NCI-H2196 (cell line): ENCODE measurements around the gene GOLPH3L.
"Not testable (repeated sequence)": the region's sequence is repeated elsewhere in the genome, so short reads cannot be mapped to it uniquely, and the experiment has no call there.

ENCODE experiments used
- DNase-seq: peaks from one replicate; lab custom pipeline; 2025; ENCODE audit not compliant: unreplicated experiment; lab: John Stamatoyannopoulos, UW

The GOLPH3L gene

GRCh38 chr1:150660584-150660983 lies 36.4 kb downstream of the GOLPH3L start:
- DNase-seq = no peak

GRCh38 chr1:150657064-150657463 lies 39.9 kb downstream of the GOLPH3L start:
- DNase-seq = not testable (repeated sequence)

- DNase-seq = not testable (repeated sequence)
Observed at GRCh38 chr1:150654635-150655034, 42.3 kb downstream of the GOLPH3L start.

GRCh38 chr1:150650193-150650592 lies 46.8 kb downstream of the GOLPH3L start:
- peak; percentile 54 for DNase-seq

GRCh38 chr1:150649441-150650075 lies 47.4 kb downstream of the GOLPH3L start:
- DNase-seq = no peak

- no peak for DNase-seq
Observed at GRCh38 chr1:150642296-150642695, 54.7 kb downstream of the GOLPH3L start.

GRCh38 chr1:150641126-150641815 lies 55.7 kb downstream of the GOLPH3L start:
- DNase-seq = not testable (repeated sequence)

GRCh38 chr1:150638430-150638829 lies 58.5 kb downstream of the GOLPH3L start:
- peak; percentile 61 for DNase-seq

GRCh38 chr1:150634839-150635622 lies 61.9 kb downstream of the GOLPH3L start:
- DNase-seq = not testable (repeated sequence)

GRCh38 chr1:150629115-150629928 lies 67.6 kb downstream of the GOLPH3L start, which contains the start of gene ENSA:
TSS of gene ENSA (minus strand) at chr1:150629612. CDS start at chr1:150629470, 142 bp downstream.
- peak; percentile 98 for DNase-seq

- no peak for DNase-seq
Observed at GRCh38 chr1:150628766-150629114, 68.2 kb downstream of the GOLPH3L start.

GRCh38 chr1:150627826-150628410 lies 69.0 kb downstream of the GOLPH3L start:
- no peak for DNase-seq

GRCh38 chr1:150626150-150626549 lies 70.8 kb downstream of the GOLPH3L start:
- DNase-seq = no peak

GRCh38 chr1:150624546-150624945 lies 72.4 kb downstream of the GOLPH3L start:
- not testable (repeated sequence) for DNase-seq

- not testable (repeated sequence) for DNase-seq
Observed at GRCh38 chr1:150624134-150624533, 72.8 kb downstream of the GOLPH3L start.

- no peak for DNase-seq
Observed at GRCh38 chr1:150622303-150622975, 74.5 kb downstream of the GOLPH3L start.

- peak; percentile 13 for DNase-seq
Observed at GRCh38 chr1:150621497-150622302, 75.3 kb downstream of the GOLPH3L start.

- DNase-seq = no peak
Observed at GRCh38 chr1:150620919-150621318, 76.0 kb downstream of the GOLPH3L start.
